ENCODE results near the gene STK32B. TPM values are rescaled to one million over a fixed set of nuclear protein-coding genes. Genes with fewer than 3 reads are reported as not detected.

The STK32B gene
- total and polyA plus RNA-seq, 11 donors, result 0.08 to 2.0 (median 0.25) TPM

DNA sequence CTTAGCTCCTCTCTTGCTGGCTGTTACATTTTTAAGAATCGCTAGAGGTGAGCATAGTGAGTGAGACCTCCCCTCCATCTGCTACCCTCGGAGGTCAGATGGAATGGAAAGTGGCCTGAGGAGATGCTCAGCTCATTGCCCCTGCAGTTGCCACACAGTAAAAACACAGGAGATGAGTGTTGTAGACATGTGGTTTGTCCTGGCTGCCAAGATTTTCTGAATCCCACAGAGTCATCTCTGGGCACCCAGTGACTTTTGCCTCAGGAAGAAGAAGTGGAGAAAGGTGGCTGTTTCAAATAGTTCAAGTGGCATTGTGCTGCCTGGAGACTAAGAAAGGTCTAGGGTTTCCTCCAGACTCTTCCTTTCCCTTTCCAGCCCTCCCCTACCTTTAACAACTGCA lies 271.0 kb downstream of the STK32B start:
- ATAC-seq (no peak), DNase-seq (no peak)
- 79 to 100% (median 84%) methylated on average over 1 to 2 of the region's 2 CpGs for WGBS, 4 donors
- H3K4me3 ChIP-seq, result no peak overlapping the region
- no peaks in the 10 kb centered on the region for H3K36me3 ChIP-seq
- H3K27ac ChIP-seq, result no peak overlapping the region
- TF ChIP-seq CTCF (IDR thresholded peaks at IDR 0.05) (no peak), POLR2A (IDR thresholded peaks at IDR 0.05) (no peak)
- peaks cover 0 to 37% (median 10%) of the 10 kb centered on the region in 12 donors for H3K9me3 ChIP-seq
- intact Hi-C loops (cut with DNase I), result no loop called here
- H3K4me1 ChIP-seq, result no peaks in the 10 kb centered on the region
- no peaks in the 10 kb centered on the region for H3K27me3 ChIP-seq

GRCh38 chr4:5330339-5330989 lies 279.2 kb downstream of the STK32B start:
- H3K9me3 ChIP-seq, result peaks cover 0 to 40% (median 10%) of the 10 kb centered on the region in 12 donors
- WGBS, 4 donors, result 53 to 73% (median 61%) methylated on average over 3 of the region's 3 CpGs
- intact Hi-C loops (cut with DNase I), result no loop called here

GRCh38 chr4:5337731-5338130 lies 286.5 kb downstream of the STK32B start:
- no peaks in the 10 kb centered on the region for H3K27me3 ChIP-seq
- peaks cover 0 to 8% (median 0%) of the 10 kb centered on the region in 12 donors for H3K9me3 ChIP-seq
- 35 to 45% (median 39%) methylated on average over 2 of the region's 2 CpGs for WGBS, 4 donors
- intact Hi-C loops (cut with DNase I), result no loop called here
- H3K4me1 ChIP-seq, result no peaks in the 10 kb centered on the region
- H3K27ac ChIP-seq, result no peak overlapping the region
- H3K4me3 ChIP-seq, result no peak overlapping the region
- no peak for TF ChIP-seq CTCF (IDR thresholded peaks at IDR 0.05)
- no peak for TF ChIP-seq POLR2A (IDR thresholded peaks at IDR 0.05)
- H3K36me3 ChIP-seq, result no peaks in the 10 kb centered on the region
- DNase-seq (no peak), ATAC-seq (no peak)

More at GRCh38 chr4:5330339-5330989, 279.2 kb downstream of the STK32B start:
- ATAC-seq, result no peak
- Histone ChIP-seq H3K27me3 (no peaks in the 10 kb centered on the region), H3K4me3 (no peak overlapping the region), H3K27ac (no peak overlapping the region), H3K36me3 (no peaks in the 10 kb centered on the region), H3K4me1 (no peaks in the 10 kb centered on the region)
- TF ChIP-seq POLR2A (IDR thresholded peaks at IDR 0.05) (no peak), CTCF (IDR thresholded peaks at IDR 0.05) (no peak)
- no peak for DNase-seq

- ATAC-seq (no peak), DNase-seq (no peak)
- H3K27me3 ChIP-seq, result no peaks in the 10 kb centered on the region
- TF ChIP-seq CTCF (IDR thresholded peaks at IDR 0.05), result no peak
- no peak for TF ChIP-seq POLR2A (IDR thresholded peaks at IDR 0.05)
- H3K9me3 ChIP-seq, result peaks cover 0 to 8% (median 0%) of the 10 kb centered on the region in 12 donors
- intact Hi-C loops (cut with DNase I), result no loop called here
- no peak overlapping the region for H3K27ac ChIP-seq
- H3K4me3 ChIP-seq, result no peak overlapping the region
- H3K4me1 ChIP-seq, result no peaks in the 10 kb centered on the region
- H3K36me3 ChIP-seq, result no peaks in the 10 kb centered on the region
- 53 to 75% (median 69%) methylated on average over 1 of the region's 1 CpG for WGBS, 4 donors
Observed at GRCh38 chr4:5338531-5338930, 287.3 kb downstream of the STK32B start.

Data from heart left ventricle (tissue), 16 donors.